HG03521 (cell line): ENCODE measurements around the gene HOXB7.

Experiments used
- ATAC-seq: cut with Tn5 transposase; IDR thresholded peaks from one replicate; pipeline ENCODE4 v1.9.1; 2021; ENCODE audit warnings: mild to moderate bottlenecking, moderate library complexity; ENCODE audit not compliant: unreplicated experiment

Gene HOXB7

DNA sequence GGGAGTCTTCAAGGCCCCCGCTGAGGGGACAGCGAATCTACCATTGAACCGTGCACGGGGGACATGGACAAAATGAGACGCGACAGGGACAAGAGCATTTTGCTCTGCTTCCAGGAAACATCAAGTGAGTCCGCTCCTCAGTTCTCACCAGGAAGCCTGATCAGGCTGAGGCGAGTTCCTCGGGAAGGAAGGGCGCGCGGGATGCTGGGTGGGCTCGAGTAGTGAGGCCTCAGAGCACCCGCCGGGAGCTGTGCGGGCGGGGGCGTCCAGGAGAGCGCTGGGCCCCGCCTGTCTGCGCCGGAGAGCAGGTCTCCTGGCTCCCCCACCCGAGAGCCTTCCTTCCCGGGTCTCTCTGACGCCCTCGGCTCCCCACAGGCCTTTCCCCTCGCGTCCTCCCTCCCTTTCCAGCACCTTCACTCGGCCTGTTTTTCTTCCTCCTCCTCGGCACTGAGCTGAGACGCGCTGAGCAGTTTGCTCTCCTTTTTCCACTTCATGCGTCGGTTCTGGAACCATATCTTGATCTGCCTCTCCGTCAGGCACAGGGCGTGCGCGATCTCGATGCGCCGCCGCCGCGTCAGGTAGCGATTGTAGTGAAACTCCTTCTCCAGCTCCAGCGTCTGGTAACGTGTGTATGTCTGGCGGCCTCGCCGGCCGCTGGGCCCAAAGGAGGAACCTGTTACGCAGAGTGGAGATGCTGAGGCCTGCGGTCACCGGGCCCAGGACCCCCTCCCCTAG is 14.7 kb downstream of the HOXB7 start:
- no peak for ATAC-seq

GRCh38 chr17:48595278-48595999 is 15.4 kb downstream of the HOXB7 start:
- no peak for ATAC-seq

DNA sequence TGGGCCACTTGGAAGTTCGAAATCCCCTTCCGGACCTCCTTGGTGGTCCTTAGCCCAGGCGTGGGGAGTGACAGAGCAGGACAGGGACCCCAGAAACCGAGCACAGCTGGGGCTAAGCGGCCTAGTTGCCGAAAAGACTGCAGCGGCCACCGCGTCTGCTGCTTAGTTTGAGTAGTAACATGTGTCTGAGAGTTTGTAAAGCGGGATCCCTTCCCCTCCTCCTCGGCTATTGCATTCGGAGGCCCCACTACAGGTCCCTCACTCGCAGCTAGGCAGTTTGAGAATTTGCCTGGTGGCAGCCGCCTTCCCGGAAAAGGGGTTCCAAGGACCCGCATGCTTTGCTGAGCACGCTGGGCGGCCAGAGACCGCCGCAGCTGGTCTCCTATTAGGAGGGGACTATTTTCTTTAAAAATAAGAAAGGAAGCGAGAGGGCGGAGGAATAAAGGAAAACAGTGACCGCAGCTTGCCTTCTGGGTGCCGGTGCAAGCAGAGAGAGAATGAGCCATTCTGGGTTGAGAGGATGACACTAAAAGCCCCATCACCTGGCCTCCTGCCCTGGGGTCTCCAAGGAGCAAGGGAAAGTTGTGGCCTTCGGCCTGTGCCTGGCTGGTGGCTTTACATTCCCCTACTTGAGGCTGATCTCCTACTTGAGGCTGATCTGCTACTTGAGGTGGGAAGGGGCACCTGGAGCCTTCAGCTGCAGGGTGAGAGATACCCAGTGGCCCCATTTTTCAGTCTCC is 16.1 kb downstream of the HOXB7 start:
- ATAC-seq: no peak

- ATAC-seq: no peak
These were observed 16.8 kb downstream of the HOXB7 start for GRCh38 chr17:48593840-48594537.

GRCh38 chr17:48593126-48593829 is 17.5 kb downstream of the HOXB7 start, which contains the start of gene HOXB5:
Gene HOXB5 (minus strand): TSS chr17:48593779. CDS start chr17:48593682, 97 bp downstream.
- ATAC-seq: no peak

- ATAC-seq: no peak
These were observed 18.2 kb downstream of the HOXB7 start for GRCh38 chr17:48592577-48592976.

- no peak for ATAC-seq
These were observed 18.7 kb downstream of the HOXB7 start for GRCh38 chr17:48592057-48592514.

- no peak for ATAC-seq
These were observed 19.4 kb downstream of the HOXB7 start for GRCh38 chr17:48591255-48592056.

DNA sequence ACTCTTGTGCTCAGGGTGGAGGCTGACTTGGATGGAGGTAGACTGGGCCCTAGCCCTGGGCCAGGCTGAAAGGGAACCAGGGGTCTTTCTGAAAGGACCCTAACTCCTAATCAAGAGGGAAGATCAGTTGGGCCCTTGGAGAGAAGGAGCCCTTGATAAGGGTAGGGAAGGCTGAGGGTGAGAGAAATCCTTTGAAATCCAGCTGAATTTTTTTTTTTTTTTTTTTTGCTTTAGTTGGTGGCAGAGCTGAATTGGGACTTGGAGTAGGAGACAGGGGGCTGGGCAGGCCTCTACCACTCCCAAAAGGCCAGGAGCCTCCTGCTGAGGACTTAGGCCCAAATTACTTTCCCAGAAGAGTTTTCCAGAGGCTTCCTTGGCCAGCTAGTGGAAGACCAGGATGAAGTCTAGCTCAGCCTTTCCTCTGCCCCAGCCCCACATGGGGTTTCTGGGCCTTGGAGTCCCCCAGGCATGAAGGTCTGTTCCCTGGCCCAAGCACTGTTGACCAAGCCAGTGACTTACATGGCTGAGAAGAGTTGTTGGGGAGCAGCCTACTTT is 20.1 kb downstream of the HOXB7 start:
- ATAC-seq: no peak

GRCh38 chr17:48589831-48590606 is 20.8 kb downstream of the HOXB7 start, which contains the start of gene HOXB3:
Gene HOXB3 (minus strand): TSS chr17:48590241. CDS start chr17:48552474, 37,767 bp downstream.
- no peak for ATAC-seq

GRCh38 chr17:48589060-48589830 is 21.6 kb downstream of the HOXB7 start:
- no peak for ATAC-seq

DNA sequence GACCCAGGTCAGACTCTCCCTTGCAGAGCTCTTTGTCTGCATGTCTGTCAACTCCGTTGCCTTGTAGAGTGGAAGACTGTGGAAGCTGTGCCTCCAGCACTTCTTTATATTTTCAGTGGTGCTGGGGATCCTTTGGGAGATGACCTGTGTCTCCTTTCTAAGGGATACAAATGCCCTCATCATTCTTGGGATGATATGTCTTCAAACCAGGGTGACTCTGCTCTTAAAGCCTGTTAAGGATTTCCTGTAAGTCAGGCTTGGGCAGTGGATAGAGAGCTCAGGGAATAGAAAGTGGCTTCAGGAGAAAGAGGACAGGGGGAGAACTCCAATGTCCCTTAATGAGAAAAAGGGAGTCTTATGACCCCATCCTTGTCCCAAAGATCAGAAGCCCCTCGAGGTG is 22.3 kb downstream of the HOXB7 start:
- no peak for ATAC-seq

GRCh38 chr17:48588074-48588415 is 22.8 kb downstream of the HOXB7 start:
- ATAC-seq: no peak

- ATAC-seq: no peak
These were observed 23.3 kb downstream of the HOXB7 start for GRCh38 chr17:48587276-48588073.

DNA sequence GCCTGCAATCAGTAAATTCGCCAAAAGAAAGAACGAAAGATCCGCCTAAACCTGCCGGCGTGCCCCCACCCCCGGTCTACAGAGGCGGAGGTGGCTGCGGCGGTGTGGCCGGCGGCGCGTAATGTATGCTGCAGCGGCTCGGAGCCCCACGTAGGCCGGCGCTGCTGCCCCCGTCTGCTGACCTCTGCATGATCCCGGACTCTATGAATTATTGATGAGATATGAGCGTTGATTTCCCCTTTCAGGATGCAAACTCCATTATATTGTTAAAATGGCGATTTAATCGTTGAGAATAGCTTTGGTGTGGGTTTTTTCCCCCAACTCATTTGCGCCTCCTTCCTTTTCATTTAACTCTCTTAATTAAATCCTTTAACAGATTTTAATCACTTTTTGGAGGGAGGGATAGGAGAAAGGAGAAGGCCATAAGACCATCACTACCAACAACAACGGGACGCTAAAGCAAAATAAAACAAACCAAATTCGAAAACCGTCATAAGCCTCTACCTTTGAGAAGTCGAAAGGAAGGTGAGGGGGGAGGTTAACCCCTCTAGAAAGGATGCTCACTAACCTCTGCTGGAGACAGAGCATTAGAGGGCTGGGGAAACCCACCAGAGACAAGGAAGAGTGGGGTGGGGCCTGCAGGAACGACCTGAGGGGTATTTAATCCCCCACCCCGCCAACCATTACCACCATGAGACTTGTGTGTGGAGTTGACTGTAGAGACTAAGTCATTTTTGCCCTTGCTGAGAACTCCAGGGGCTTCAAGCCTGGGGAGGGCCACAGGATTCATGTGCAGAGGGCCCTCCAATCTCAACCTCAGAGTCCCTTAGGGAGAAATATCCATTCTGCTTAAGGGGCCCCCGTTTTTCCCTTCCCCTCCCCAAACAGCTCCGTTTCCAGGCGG is 24.2 kb downstream of the HOXB7 start:
- ATAC-seq: no peak

GRCh38 chr17:48584223-48584741 is 26.5 kb downstream of the HOXB7 start:
- no peak for ATAC-seq
